Activated naive CD8-positive, alpha-beta T cell treated with anti-CD3 and anti-CD28 coated beads, Interleukin-2, amount 50 U/mL, for 16 hours (primary cell): ENCODE data around the gene TSR2.

Source experiments
- DNase-seq: peaks from one replicate; pipeline ENCODE4 v3.0.0-alpha.2; 2020; ENCODE audit warnings: low read depth, low spot score

Gene TSR2

GRCh38 chrX:54439960-54440871, at the start of gene TSR2:
Gene TSR2 (plus strand): TSS chrX:54440404. CDS start chrX:54440422, 18 bp downstream.
- DNase-seq: peak; percentile 23

- no peak for DNase-seq
These were observed 43.1 kb upstream of the TSR2 start for GRCh38 chrX:54397113-54397512.

GRCh38 chrX:54407266-54407665, 32.9 kb upstream of the TSR2 start:
- DNase-seq: no peak

GRCh38 chrX:54411732-54412131, 28.5 kb upstream of the TSR2 start:
- no peak for DNase-seq

GRCh38 chrX:54413753-54414152, 26.5 kb upstream of the TSR2 start:
- no peak for DNase-seq

GRCh38 chrX:54415534-54416350, 24.5 kb upstream of the TSR2 start:
- DNase-seq: no peak

- DNase-seq: no peak
These were observed 23.2 kb upstream of the TSR2 start for GRCh38 chrX:54416965-54417364.

- no peak for DNase-seq
These were observed 20.5 kb upstream of the TSR2 start for GRCh38 chrX:54419559-54420302.

- no peak for DNase-seq
These were observed 18.0 kb upstream of the TSR2 start for GRCh38 chrX:54422168-54422567.

- DNase-seq: no peak
These were observed 16.9 kb upstream of the TSR2 start for GRCh38 chrX:54423161-54423888.

- no peak for DNase-seq
These were observed 12.3 kb upstream of the TSR2 start for GRCh38 chrX:54427837-54428424.

- DNase-seq: no peak
These were observed 9.7 kb upstream of the TSR2 start for GRCh38 chrX:54430519-54430918.

- DNase-seq: no peak
These were observed 5.1 kb upstream of the TSR2 start for GRCh38 chrX:54435121-54435520.

- no peak for DNase-seq
These were observed 2.6 kb downstream of the TSR2 start for GRCh38 chrX:54442790-54443189.

GRCh38 chrX:54444752-54445151, 4.5 kb downstream of the TSR2 start:
- DNase-seq: no peak

- DNase-seq: no peak
These were observed 5.9 kb downstream of the TSR2 start for GRCh38 chrX:54446084-54446483.

GRCh38 chrX:54447461-54447860, 7.3 kb downstream of the TSR2 start:
- no peak for DNase-seq

- DNase-seq: no peak
These were observed 9.7 kb downstream of the TSR2 start for GRCh38 chrX:54449929-54450328.

GRCh38 chrX:54452920-54453319, 12.7 kb downstream of the TSR2 start:
- DNase-seq: no peak

GRCh38 chrX:54470054-54470760, 30.0 kb downstream of the TSR2 start:
- DNase-seq: no peak
